ENCODE measurements around the gene CDS1. TPM values are rescaled to one million over a fixed set of nuclear protein-coding genes. Genes with fewer than 3 reads are reported as not detected.

Gene CDS1
- total and polyA plus RNA-seq, 2 experiments from 2014 or later: 10.0 to 22.6 TPM

DNA sequence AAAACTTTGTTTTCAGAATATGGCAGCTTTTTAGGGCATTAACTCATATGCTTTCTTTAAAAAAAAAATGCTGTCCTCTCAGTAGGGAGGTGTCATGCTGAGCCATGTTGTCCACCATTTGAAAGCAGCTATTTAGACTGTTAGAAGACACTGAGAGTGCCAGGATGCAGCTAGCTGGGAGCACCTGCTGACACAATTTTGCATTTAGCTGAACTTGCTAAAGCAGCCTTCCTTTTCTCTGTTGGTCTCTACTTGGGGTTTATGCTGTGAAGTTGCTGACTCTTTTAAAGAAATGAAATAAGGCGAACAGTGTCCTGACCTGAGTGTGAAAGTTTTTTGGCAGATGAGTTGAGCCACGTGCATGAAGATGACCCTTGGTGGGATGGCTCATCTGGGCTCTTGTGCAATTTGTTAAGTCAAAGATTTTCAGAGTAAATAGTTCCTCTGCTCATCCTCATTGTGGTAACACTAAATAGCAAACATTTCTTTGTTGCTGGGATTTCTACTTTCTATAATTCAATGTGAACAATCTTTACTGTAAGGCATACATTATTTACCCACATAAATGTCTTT, 64.5 kb downstream of the CDS1 start (continued):
- TF ChIP-seq, protein P1, sequence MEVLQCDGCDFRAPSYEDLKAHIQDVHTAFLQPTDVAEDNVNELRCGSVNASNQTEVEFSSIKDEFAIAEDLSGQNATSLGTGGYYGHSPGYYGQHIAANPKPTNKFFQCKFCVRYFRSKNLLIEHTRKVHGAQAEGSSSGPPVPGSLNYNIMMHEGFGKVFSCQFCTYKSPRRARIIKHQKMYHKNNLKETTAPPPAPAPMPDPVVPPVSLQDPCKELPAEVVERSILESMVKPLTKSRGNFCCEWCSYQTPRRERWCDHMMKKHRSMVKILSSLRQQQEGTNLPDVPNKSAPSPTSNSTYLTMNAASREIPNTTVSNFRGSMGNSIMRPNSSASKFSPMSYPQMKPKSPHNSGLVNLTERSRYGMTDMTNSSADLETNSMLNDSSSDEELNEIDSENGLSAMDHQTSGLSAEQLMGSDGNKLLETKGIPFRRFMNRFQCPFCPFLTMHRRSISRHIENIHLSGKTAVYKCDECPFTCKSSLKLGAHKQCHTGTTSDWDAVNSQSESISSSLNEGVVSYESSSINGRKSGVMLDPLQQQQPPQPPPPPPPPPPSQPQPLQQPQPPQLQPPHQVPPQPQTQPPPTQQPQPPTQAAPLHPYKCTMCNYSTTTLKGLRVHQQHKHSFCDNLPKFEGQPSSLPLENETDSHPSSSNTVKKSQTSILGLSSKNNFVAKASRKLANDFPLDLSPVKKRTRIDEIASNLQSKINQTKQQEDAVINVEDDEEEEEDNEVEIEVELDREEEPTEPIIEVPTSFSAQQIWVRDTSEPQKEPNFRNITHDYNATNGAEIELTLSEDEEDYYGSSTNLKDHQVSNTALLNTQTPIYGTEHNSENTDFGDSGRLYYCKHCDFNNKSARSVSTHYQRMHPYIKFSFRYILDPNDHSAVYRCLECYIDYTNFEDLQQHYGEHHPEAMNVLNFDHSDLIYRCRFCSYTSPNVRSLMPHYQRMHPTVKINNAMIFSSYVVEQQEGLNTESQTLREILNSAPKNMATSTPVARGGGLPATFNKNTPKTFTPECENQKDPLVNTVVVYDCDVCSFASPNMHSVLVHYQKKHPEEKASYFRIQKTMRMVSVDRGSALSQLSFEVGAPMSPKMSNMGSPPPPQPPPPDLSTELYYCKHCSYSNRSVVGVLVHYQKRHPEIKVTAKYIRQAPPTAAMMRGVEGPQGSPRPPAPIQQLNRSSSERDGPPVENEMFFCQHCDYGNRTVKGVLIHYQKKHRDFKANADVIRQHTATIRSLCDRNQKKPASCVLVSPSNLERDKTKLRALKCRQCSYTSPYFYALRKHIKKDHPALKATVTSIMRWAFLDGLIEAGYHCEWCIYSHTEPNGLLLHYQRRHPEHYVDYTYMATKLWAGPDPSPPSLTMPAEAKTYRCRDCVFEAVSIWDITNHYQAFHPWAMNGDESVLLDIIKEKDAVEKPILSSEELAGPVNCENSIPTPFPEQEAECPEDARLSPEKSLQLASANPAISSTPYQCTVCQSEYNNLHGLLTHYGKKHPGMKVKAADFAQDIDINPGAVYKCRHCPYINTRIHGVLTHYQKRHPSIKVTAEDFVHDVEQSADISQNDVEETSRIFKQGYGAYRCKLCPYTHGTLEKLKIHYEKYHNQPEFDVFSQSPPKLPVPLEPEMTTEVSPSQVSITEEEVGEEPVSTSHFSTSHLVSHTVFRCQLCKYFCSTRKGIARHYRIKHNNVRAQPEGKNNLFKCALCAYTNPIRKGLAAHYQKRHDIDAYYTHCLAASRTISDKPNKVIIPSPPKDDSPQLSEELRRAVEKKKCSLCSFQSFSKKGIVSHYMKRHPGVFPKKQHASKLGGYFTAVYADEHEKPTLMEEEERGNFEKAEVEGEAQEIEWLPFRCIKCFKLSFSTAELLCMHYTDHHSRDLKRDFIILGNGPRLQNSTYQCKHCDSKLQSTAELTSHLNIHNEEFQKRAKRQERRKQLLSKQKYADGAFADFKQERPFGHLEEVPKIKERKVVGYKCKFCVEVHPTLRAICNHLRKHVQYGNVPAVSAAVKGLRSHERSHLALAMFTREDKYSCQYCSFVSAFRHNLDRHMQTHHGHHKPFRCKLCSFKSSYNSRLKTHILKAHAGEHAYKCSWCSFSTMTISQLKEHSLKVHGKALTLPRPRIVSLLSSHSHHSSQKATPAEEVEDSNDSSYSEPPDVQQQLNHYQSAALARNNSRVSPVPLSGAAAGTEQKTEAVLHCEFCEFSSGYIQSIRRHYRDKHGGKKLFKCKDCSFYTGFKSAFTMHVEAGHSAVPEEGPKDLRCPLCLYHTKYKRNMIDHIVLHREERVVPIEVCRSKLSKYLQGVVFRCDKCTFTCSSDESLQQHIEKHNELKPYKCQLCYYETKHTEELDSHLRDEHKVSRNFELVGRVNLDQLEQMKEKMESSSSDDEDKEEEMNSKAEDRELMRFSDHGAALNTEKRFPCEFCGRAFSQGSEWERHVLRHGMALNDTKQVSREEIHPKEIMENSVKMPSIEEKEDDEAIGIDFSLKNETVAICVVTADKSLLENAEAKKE (CRISPR knock-in tag; IDR thresholded peaks at IDR 0.05): peak; percentile 94
- 0 out of 2 replicates have a peak, but pooled peaks have one; percentile 39 for TF ChIP-seq NANOG (IDR thresholded peaks at IDR 0.05; ENCODE audit: borderline replicate concordance)

DNA sequence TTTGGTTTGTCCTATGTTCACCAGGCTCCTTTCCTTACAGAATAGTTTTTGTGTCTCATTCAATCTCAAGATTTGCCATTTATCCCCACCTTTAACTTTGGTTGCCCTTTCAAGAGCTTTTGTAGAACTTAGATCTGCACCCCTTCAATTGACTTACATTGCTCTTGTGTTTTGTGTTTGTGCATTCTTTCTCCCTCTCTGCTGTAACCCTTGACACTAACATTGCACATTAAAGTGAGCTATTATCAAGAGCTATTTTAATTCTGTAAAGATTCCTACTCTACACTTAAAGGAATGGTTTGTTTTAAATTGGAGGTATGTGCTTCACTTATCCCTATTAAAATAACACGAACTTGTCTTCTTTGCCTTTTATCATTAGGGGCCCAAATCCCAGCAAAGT, 65.3 kb downstream of the CDS1 start:
- no peaks in the 10 kb centered on the region for H3F3A ChIP-seq (replicated peaks; ENCODE audit: low read depth)
- DNase-seq (ENCODE audit: low spot score): no peak
- peaks cover 50% of the 10 kb centered on the region for H3K36me3 Mint-ChIP-seq (ENCODE audit: low read depth)
- no peaks in the 10 kb centered on the region for H3K27me3 Mint-ChIP-seq (ENCODE audit: insufficient read depth, low read depth, poor library complexity)
- H3K4me2 ChIP-seq: peak overlapping the region; percentile 10
- no peak overlapping the region for H3K27ac ChIP-seq (ENCODE audit: low read depth)
- peaks cover 12% of the 10 kb centered on the region; the same call in 1 of the 2 replicates for H3K36me3 ChIP-seq (ENCODE audit: insufficient read depth)
- H2AFZ ChIP-seq: no peak overlapping the region
- no peak for TF ChIP-seq EZH2phosphoT487 (IDR thresholded peaks at IDR 0.05; ENCODE audit: unreplicated experiment)
- H3K27me3 ChIP-seq (ENCODE audit: insufficient read depth): no peaks in the 10 kb centered on the region
- peaks cover 52% of the 10 kb centered on the region for H3K4me1 Mint-ChIP-seq
- no peaks in the 10 kb centered on the region for H4K20me1 ChIP-seq (replicated peaks; ENCODE audit: insufficient read depth)
- H3K79me2 ChIP-seq (replicated peaks; ENCODE audit: insufficient read depth): no peaks in the 10 kb centered on the region
- no peaks in the 10 kb centered on the region for H3K9me2 ChIP-seq (ENCODE audit: insufficient read depth)
- 0 out of 3 replicates have a peak overlapping the region, but pooled peaks have one; percentile 2 for H3K4me3 Mint-ChIP-seq
- peaks cover 35% of the 10 kb centered on the region for H3K4me1 ChIP-seq (ENCODE audit: insufficient read depth)
- peak overlapping the region; percentile 10 for H3K27ac Mint-ChIP-seq
- H3K4me3 ChIP-seq: no peak overlapping the region
- no peaks in the 10 kb centered on the region for H3K9me3 Mint-ChIP-seq
- ATAC-seq: no peak
